Stimulated activated CD4-positive, alpha-beta T cell treated with anti-CD3 and anti-CD28 coated beads, TNF-alpha, amount 100 ng/mL, for 4 hours (primary cell): ENCODE results near the gene FGL2.
"Not testable (repeated sequence)": the region's sequence is repeated elsewhere in the genome, so short reads cannot be mapped to it uniquely, and the experiment has no call there.

ENCODE experiments used
- DNase-seq, 3 experiments: peaks; one replicate each; pipeline ENCODE4 v3.0.0-alpha.2; 2020; ENCODE audit warnings: low read depth in 3 of 3

The FGL2 gene

GRCh38 chr7:77157034-77157433, 42.6 kb downstream of the FGL2 start:
- not testable (repeated sequence) for DNase-seq

GRCh38 chr7:77155601-77156377, 43.8 kb downstream of the FGL2 start:
- DNase-seq: not testable (repeated sequence)

- not testable (repeated sequence) for DNase-seq
These were observed 44.6 kb downstream of the FGL2 start for GRCh38 chr7:77154917-77155464.

- DNase-seq: not testable (repeated sequence)
These were observed 47.4 kb downstream of the FGL2 start for GRCh38 chr7:77152232-77152631.
